Spinal cord (tissue), 10 donors: Measurements from ENCODE around the gene EFTUD2. TPM values are rescaled to one million over a fixed set of nuclear protein-coding genes. Genes with fewer than 3 reads are reported as not detected.
A peak's percentile ranks its signal among the peaks of the same experiment; 100 is the strongest.

Experiments used
- DNase-seq, 6 donors: peaks; one replicate each; pipeline versions ENCODE4 v3.0.0 to v3.0.0-alpha.2; 2013 to 2015; ENCODE audit warnings: low spot score in 6 of 6, low read depth in 4 of 6
- H3K27ac ChIP-seq: one replicate; pipeline ENCODE4 v1.5.1; 2013; ENCODE audit warnings: low read depth, low read length, control low read depth
- H3K27me3 ChIP-seq: one replicate; pipeline ENCODE4 v1.6.1; 2013; ENCODE audit warnings: low read length; ENCODE audit not compliant: control insufficient read depth, insufficient read depth
- H3K36me3 ChIP-seq: one replicate; pipeline ENCODE4 v1.6.1; 2013; ENCODE audit warnings: low read length; ENCODE audit not compliant: control insufficient read depth, insufficient read depth
- H3K4me1 ChIP-seq: one replicate; pipeline ENCODE4 v1.6.1; 2013; ENCODE audit warnings: low read length; ENCODE audit not compliant: control insufficient read depth, insufficient read depth
- H3K4me3 ChIP-seq: one replicate; pipeline ENCODE4 v1.5.1; 2013; ENCODE audit warnings: low read depth, low read length, control low read depth
- H3K9me3 ChIP-seq: one replicate; pipeline ENCODE4 v1.6.1; 2013; ENCODE audit warnings: low read length; ENCODE audit not compliant: control insufficient read depth, insufficient read depth
- WGBS: methylation state at CpG from one replicate; pipeline ENCODE4 v1.1.5; 2013; ENCODE audit warnings: missing lambda C conversion rate; ENCODE audit not compliant: insufficient coverage; 5-methylcytosine and 5-hydroxymethylcytosine counted together
- polyA plus RNA-seq, 2 donors: library from polyadenylated mRNA; unstranded; fragments of 120-200 nt; gene quantifications; one replicate each; pipeline ENCODE4 v1.2.1, GENCODE V29; 2013; ENCODE audit not compliant: insufficient read length in 2 of 2
- total RNA-seq, 2 donors: library from RNA; depleted of rRNA in 1 of 2; stranded (reverse); fragments of 120-200 nt in 1 of 2; fragments of >200 nt in 1 of 2; gene quantifications; one replicate each; pipeline versions ENCODE4 v1.2.3 to v1.2.4, GENCODE V29; 2013 to 2014
- donor health status: healthy.

The EFTUD2 gene
- total and polyA plus RNA-seq, 4 donors: 68.0 to 85.0 (median 74.3) TPM

GRCh38 chr17:44913676-44914075 is 14.4 kb upstream of the EFTUD2 start:
- WGBS: 56% methylated on average over 1 of the region's 6 CpGs
- H3K4me3 ChIP-seq: peak overlapping the region; percentile 58

GRCh38 chr17:44912763-44913544 is 13.7 kb upstream of the EFTUD2 start:
- Histone ChIP-seq H3K27ac (peak overlapping the region; percentile 86), H3K4me3 (peak overlapping the region; percentile 58)

More at GRCh38 chr17:44913676-44914075, 14.4 kb upstream of the EFTUD2 start:
- DNase-seq: no peak
- Histone ChIP-seq H3K9me3 (no peaks in the 10 kb centered on the region), H3K36me3 (peaks cover 50% of the 10 kb centered on the region), H3K27me3 (peaks cover 7% of the 10 kb centered on the region), H3K4me1 (peaks cover 73% of the 10 kb centered on the region), H3K27ac (peak overlapping the region; percentile 86)

GRCh38 chr17:44911133-44912001 is 12.1 kb upstream of the EFTUD2 start:
- Histone ChIP-seq H3K9me3 (no peaks in the 10 kb centered on the region), H3K27ac (peak overlapping the region; percentile 86), H3K4me3 (peak overlapping the region; percentile 58), H3K36me3 (peaks cover 55% of the 10 kb centered on the region), H3K4me1 (peaks cover 66% of the 10 kb centered on the region), H3K27me3 (peaks cover 7% of the 10 kb centered on the region)
- DNase-seq: peak in 2 of 6 donors; percentile 59 to 63
- 11% methylated on average over 55 of the region's 56 CpGs for WGBS

More at GRCh38 chr17:44912763-44913544, 13.7 kb upstream of the EFTUD2 start:
- DNase-seq: no peak
- Histone ChIP-seq H3K27me3 (peaks cover 7% of the 10 kb centered on the region), H3K4me1 (peaks cover 70% of the 10 kb centered on the region), H3K36me3 (peaks cover 52% of the 10 kb centered on the region), H3K9me3 (no peaks in the 10 kb centered on the region)
- WGBS: 52% methylated on average over 13 of the region's 14 CpGs

- H3K4me3 ChIP-seq: peak overlapping the region; percentile 58
- no peaks in the 10 kb centered on the region for H3K9me3 ChIP-seq
- H3K27ac ChIP-seq: peak overlapping the region; percentile 86
- no peak for DNase-seq
- peaks cover 7% of the 10 kb centered on the region for H3K27me3 ChIP-seq
- peaks cover 59% of the 10 kb centered on the region for H3K36me3 ChIP-seq
- H3K4me1 ChIP-seq: peaks cover 60% of the 10 kb centered on the region
- 60% methylated on average over 10 of the region's 13 CpGs for WGBS
Observed at GRCh38 chr17:44910231-44911106, 11.2 kb upstream of the EFTUD2 start.

- Histone ChIP-seq H3K27me3 (peaks cover 7% of the 10 kb centered on the region), H3K36me3 (peaks cover 55% of the 10 kb centered on the region), H3K4me1 (peaks cover 53% of the 10 kb centered on the region), H3K27ac (peak overlapping the region; percentile 42), H3K9me3 (no peaks in the 10 kb centered on the region), H3K4me3 (peak overlapping the region; percentile 4)
- DNase-seq: no peak
- WGBS: 60% methylated on average over 9 of the region's 11 CpGs
Observed at GRCh38 chr17:44909681-44910144, 10.5 kb upstream of the EFTUD2 start.

GRCh38 chr17:44908761-44909326 is 9.6 kb upstream of the EFTUD2 start:
- no peak overlapping the region for H3K4me3 ChIP-seq
- peaks cover 62% of the 10 kb centered on the region for H3K36me3 ChIP-seq
- no peak for DNase-seq
- peaks cover 7% of the 10 kb centered on the region for H3K27me3 ChIP-seq
- H3K27ac ChIP-seq: no peak overlapping the region
- H3K4me1 ChIP-seq: peaks cover 54% of the 10 kb centered on the region
- 94% methylated on average over 10 of the region's 10 CpGs for WGBS
- no peaks in the 10 kb centered on the region for H3K9me3 ChIP-seq

- DNase-seq: no peak
Observed at GRCh38 chr17:44907729-44908470, 8.7 kb upstream of the EFTUD2 start.

More at GRCh38 chr17:44907729-44908470, 8.7 kb upstream of the EFTUD2 start:
- Histone ChIP-seq H3K4me3 (no peak overlapping the region), H3K27ac (no peak overlapping the region), H3K36me3 (peaks cover 57% of the 10 kb centered on the region), H3K9me3 (no peaks in the 10 kb centered on the region), H3K4me1 (peaks cover 62% of the 10 kb centered on the region), H3K27me3 (peaks cover 7% of the 10 kb centered on the region)
- 76% methylated on average over 6 of the region's 11 CpGs for WGBS
